K562 (cell line): ENCODE data around the gene ANXA9. TPM values are rescaled to one million over a fixed set of nuclear protein-coding genes. Genes with fewer than 3 reads are reported as not detected.

ENCODE experiments used
- CBX1 ChIP-seq: sonication (generic); IDR thresholded peaks from 2 replicates; pipeline ENCODE4 v1.6.1; 2016; ENCODE audit warnings: antibody characterized with exemption, low read depth, mild to moderate bottlenecking
- CREM ChIP-seq: IDR thresholded peaks from 2 replicates; pipeline ENCODE4 v1.6.1; 2014; ENCODE audit warnings: antibody characterized with exemption, low read depth
- DMBX1 ChIP-seq: fragments of 250-450 bp; sonication (Bioruptor Pico); IDR thresholded peaks from 2 replicates; pipeline ENCODE4 v1.8.0; 2022; ENCODE audit warnings: inconsistent platforms, mild to moderate bottlenecking, moderate library complexity, borderline replicate concordance
- ELF4 ChIP-seq: fragments of 450-650 bp; formaldehyde crosslinking; IDR thresholded peaks from 2 replicates; pipeline ENCODE4 v1.4.0; 2022; ENCODE audit warnings: missing genetic modification characterization
- GABPA ChIP-seq: fragments of 200-800 bp; sonication (Bioruptor generic); conservative IDR thresholded peaks from 2 replicates; pipeline ENCODE4 v1.6.1; 2016; ENCODE audit warnings: low read depth, missing genetic modification characterization, missing compliant biosample characterization
- GTF2F1 ChIP-seq: IDR thresholded peaks from 2 replicates; pipeline ENCODE4 v1.6.1; 2011; ENCODE audit warnings: low read depth, low read length, improper control_type of control experiment
- HMGXB4 ChIP-seq: sonication (generic); formaldehyde crosslinking; IDR thresholded peaks from 2 replicates; pipeline ENCODE4 v1.8.1; 2023; ENCODE audit warnings: mild to moderate bottlenecking, missing genetic modification reagents
- HNRNPL ChIP-seq: fragments of 200-400 bp; formaldehyde crosslinking; IDR thresholded peaks from 2 replicates; pipeline ENCODE4 v1.6.1; 2017; ENCODE audit warnings: low read depth, mild to moderate bottlenecking, low read length
- MAZ ChIP-seq, 2 experiments: fragments of 450-650 bp in 1 of 2; sonication (generic) in 1 of 2; formaldehyde crosslinking; IDR thresholded peaks in 1 of 2; conservative IDR thresholded peaks in 1 of 2; 2 replicates each; pipeline versions ENCODE4 v1.4.0 to v1.5.0; 2020; ENCODE audit warnings: mild to moderate bottlenecking in 1 of 2, missing genetic modification reagents in 1 of 2
- PHF8 ChIP-seq: fragments of 200-600 bp; sonication (generic); IDR thresholded peaks from 2 replicates; pipeline ENCODE4 v1.6.1; 2012; ENCODE audit warnings: mixed run types, mild to moderate bottlenecking, inconsistent platforms, low read length, moderate library complexity, borderline replicate concordance
- POLR2A ChIP-seq: fragments of 450-650 bp; conservative IDR thresholded peaks from 2 replicates; pipeline ENCODE4 v1.6.1; 2016
- POLR2B ChIP-seq: fragments of 450-650 bp; IDR thresholded peaks from 2 replicates; pipeline ENCODE4 v1.6.1; 2018; ENCODE audit warnings: low read depth; ENCODE audit not compliant: partially characterized antibody
- POLR2H ChIP-seq: IDR thresholded peaks from 2 replicates; pipeline ENCODE4 v1.6.1; 2016; ENCODE audit warnings: missing genetic modification characterization, low read depth, mild to moderate bottlenecking, control low read depth, missing compliant biosample characterization, moderate library complexity
- PRPF4 ChIP-seq: fragments of 200-400 bp; formaldehyde crosslinking; IDR thresholded peaks from one replicate; pipeline ENCODE4 v1.6.1; 2017; ENCODE audit warnings: low read length, low read depth, mild to moderate bottlenecking; ENCODE audit not compliant: insufficient read depth, poor library complexity, severe bottlenecking
- RBBP5 ChIP-seq: fragments of 200-600 bp; sonication (generic); IDR thresholded peaks from 2 replicates; pipeline ENCODE4 v1.6.1; 2012; ENCODE audit warnings: borderline replicate concordance, mild to moderate bottlenecking, low read length, control low read depth, inconsistent platforms; ENCODE audit not compliant: insufficient read depth, poor library complexity, severe bottlenecking
- RCOR1 ChIP-seq, 2 experiments: IDR thresholded peaks; 2 replicates each; pipeline ENCODE4 v1.6.1; 2012; ENCODE audit warnings: low read depth in 2 of 2, low read length in 2 of 2, borderline replicate concordance in 1 of 2, improper control_type of control experiment in 1 of 2
- RNF2 ChIP-seq: sonication (generic); IDR thresholded peaks from 2 replicates; pipeline ENCODE4 v1.6.1; 2016
- TAL1 ChIP-seq: fragments of 450-650 bp; IDR thresholded peaks from 2 replicates; pipeline ENCODE4 v1.6.1; 2016; ENCODE audit warnings: mild to moderate bottlenecking
- YY1 ChIP-seq, 3 experiments: IDR thresholded peaks; 2 replicates each; pipeline ENCODE4 v1.6.1; 2011; ENCODE audit warnings: low read length in 2 of 3, mild to moderate bottlenecking in 2 of 3, moderate library complexity in 2 of 3, borderline replicate concordance in 1 of 3, control low read depth in 1 of 3, low read depth in 1 of 3; ENCODE audit not compliant: insufficient read depth in 3 of 3, insufficient replicate concordance in 2 of 3, control insufficient read depth in 1 of 3, insufficient read length in 1 of 3; ENCODE audit errors: extremely low read depth in 1 of 3
- ZBTB17 ChIP-seq: fragments of 450-650 bp; formaldehyde crosslinking; IDR thresholded peaks from 2 replicates; pipeline ENCODE4 v1.4.0; 2020; ENCODE audit warnings: mild to moderate bottlenecking
- ZC3H4 ChIP-seq: sonication (generic); formaldehyde crosslinking; IDR thresholded peaks from 2 replicates; pipeline ENCODE4 v1.9.0; 2021; ENCODE audit warnings: missing genetic modification reagents, borderline replicate concordance
- ZNF282 ChIP-seq: sonication (generic); formaldehyde crosslinking; IDR thresholded peaks from 2 replicates; pipeline ENCODE4 v1.8.1; 2023; ENCODE audit warnings: missing genetic modification reagents
- ZNF384 ChIP-seq: IDR thresholded peaks from 2 replicates; pipeline ENCODE4 v1.6.1; 2012; ENCODE audit warnings: low read depth, low read length, improper control_type of control experiment
- ZSCAN29 ChIP-seq: fragments of 450-650 bp; IDR thresholded peaks from 2 replicates; pipeline ENCODE4 v1.6.1; 2017
- polyA plus RNA-seq, 8 experiments: library from polyadenylated mRNA; depleted of rRNA in 4 of 8; stranded (reverse) in 5 of 8; unstranded in 3 of 8; fragments of >200 nt; fragmentation: Nextera tagmentation in 2 of 8; fragmentation: Illumina TruSeq in 1 of 8; extraction: Ambion mirVana in 2 of 8; extraction: Trizol in 1 of 8; gene quantifications; 2 replicates each; pipeline versions ENCODE4 v1.2.1 to v1.2.3, GENCODE V29; 2011 to 2014; ENCODE audit warnings: inconsistent platforms in 1 of 8, missing spikeins in 1 of 8
- total RNA-seq, 7 experiments: library from RNA; depleted of rRNA in 6 of 7; stranded (reverse); fragments of >200 nt in 6 of 7; fragmentation: Illumina TruSeq in 2 of 7; extraction: Trizol in 2 of 7; gene quantifications; 2 replicates each; pipeline versions ENCODE4 v1.2.1 to v1.2.3, GENCODE V29; 2011 to 2021; ENCODE audit warnings: low replicate concordance in 1 of 7

ANXA9 gene
- total and polyA plus RNA-seq, 9 of the 15 experiments (the other 6 are each of a cell fraction or from before 2014, with no cell fraction given): 0.24 to 1.6 (median 0.57) TPM

DNA sequence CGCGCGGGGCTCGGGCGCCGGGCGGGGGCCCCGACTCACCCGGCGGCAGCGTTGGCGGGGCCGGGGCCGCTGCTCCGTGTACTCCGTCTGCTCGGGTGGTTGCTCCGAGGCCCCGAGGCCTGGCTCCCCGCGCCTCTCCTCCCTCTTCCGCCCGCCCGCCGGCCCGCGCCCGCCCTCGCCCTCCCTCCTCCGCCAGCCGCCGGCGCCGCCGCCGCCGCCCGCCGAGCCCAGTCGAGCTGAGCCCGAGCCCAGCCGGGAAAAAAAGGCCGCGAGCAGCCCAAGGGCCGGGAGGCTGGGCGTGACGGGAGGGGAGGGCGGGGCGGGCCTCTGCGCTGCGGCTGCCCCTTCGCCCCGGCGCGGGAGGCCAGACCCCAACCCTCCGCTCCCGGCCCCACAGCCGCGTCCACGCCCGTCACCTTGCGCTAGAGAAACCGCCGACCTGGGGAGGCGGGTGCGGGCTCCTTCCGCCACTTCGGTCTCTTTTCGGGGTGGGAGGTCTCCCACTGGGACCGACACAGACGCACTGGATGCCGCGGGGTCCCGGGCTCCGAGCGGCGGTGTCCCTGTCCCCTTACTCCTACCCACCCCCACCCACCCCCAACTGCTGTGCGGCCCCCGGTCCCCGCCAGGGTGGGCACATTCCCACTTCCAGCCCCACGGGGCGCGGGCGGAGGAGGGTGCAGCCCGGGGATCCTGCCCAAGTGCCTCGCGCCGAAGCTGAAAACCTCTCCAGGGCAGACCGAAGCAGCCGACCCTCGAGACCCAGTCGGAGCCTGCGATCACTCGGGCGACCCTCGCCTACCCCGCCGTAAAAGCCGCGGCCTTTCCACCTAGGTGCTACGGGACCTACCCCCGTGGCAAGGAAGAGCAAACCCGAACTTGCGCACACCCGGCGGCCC is 7.3 kb upstream of the ANXA9 start, which contains the start of gene CERS2 (continued):
- peak in 1 of 3 experiments; percentile 42 for TF ChIP-seq YY1 (IDR thresholded peaks at IDR 0.05; ENCODE audit: borderline replicate concordance in 1 of 3, control insufficient read depth in 1 of 3, extremely low read depth in 1 of 3, insufficient read depth in 3 of 3, insufficient read length in 1 of 3, insufficient replicate concordance in 2 of 3, low read depth in 1 of 3, low read length in 2 of 3)
- peak; percentile 53 for TF ChIP-seq RBBP5
- 0 out of 2 replicates have a peak, but pooled peaks have one; percentile 7 for TF ChIP-seq CBX1
- 0 out of 2 replicates have a peak, but pooled peaks have one; percentile 21 for TF ChIP-seq ZNF384
- TF ChIP-seq DMBX1 (CRISPR knock-in tag): no peak
- TF ChIP-seq GTF2F1: no peak
- TF ChIP-seq RNF2: 0 out of 2 replicates have a peak, but pooled peaks have one; percentile 29
- peak; percentile 61 to 77; a peak in 2 of 4 replicates for TF ChIP-seq MAZ (CRISPR knock-in tag; conservative IDR thresholded peaks at IDR 0.05 in 1 of 2, IDR thresholded peaks at IDR 0.05 in 1 of 2)
- no peak for TF ChIP-seq RCOR1 (IDR thresholded peaks at IDR 0.05; ENCODE audit: borderline replicate concordance in 1 of 2, low read depth in 2 of 2, low read length in 2 of 2)
- TF ChIP-seq POLR2H: peak; percentile 33; the same call in 1 of the 2 replicates
- peak; percentile 58; the same call in 1 of the 2 replicates for TF ChIP-seq ZC3H4 (CRISPR knock-in tag)
- TF ChIP-seq ZSCAN29: no peak
- peak; percentile 30; the same call in 1 of the 2 replicates for TF ChIP-seq GABPA (tag)
- TF ChIP-seq ZNF282 (CRISPR knock-in tag): 0 out of 2 replicates have a peak, but pooled peaks have one; percentile 15
- no peak for TF ChIP-seq TAL1
- TF ChIP-seq HMGXB4 (CRISPR knock-in tag): 0 out of 2 replicates have a peak, but pooled peaks have one; percentile 36
- peak; percentile 19; the same call in 1 of the 2 replicates for TF ChIP-seq CREM
- TF ChIP-seq POLR2A: peak; percentile 52; the same call in 1 of the 2 replicates
- TF ChIP-seq PHF8: peak; percentile 64; the same call in 1 of the 2 replicates
- no peak for TF ChIP-seq ELF4 (CRISPR knock-in tag)
- no peak for TF ChIP-seq PRPF4
- TF ChIP-seq ZBTB17: peak; percentile 83
- TF ChIP-seq POLR2B: peak; percentile 25
- peak; percentile 13; the same call in 1 of the 2 replicates for TF ChIP-seq HNRNPL
